WTC11 (cell line): ENCODE results near the gene KCTD21. TPM values are rescaled to one million over a fixed set of nuclear protein-coding genes. Genes with fewer than 3 reads are reported as not detected.

Experiments used
- ATAC-seq: fragments of 200-7000 bp; cut with Tn5 transposase; 2 replicates; pipeline ENCODE4 v1.10.0; 2021; ENCODE audit warnings: mild to moderate bottlenecking, moderate library complexity
- CTCF ChIA-PET: fragments of 300-600 bp; sonication (Branson Sonifier 250); formaldehyde crosslinking; loops from one replicate; lab custom pipeline; 2021; ENCODE audit warnings: antibody characterized with exemption; lab: Charles Lee
- POLR2A ChIA-PET: fragments of 350-600 bp; sonication (Branson Sonifier 250); formaldehyde crosslinking; loops from one replicate; lab custom pipeline; 2021; ENCODE audit warnings: antibody characterized with exemption; lab: Charles Lee
- DNase-seq: peaks from one replicate; pipeline ENCODE4 v3.0.0; 2021; ENCODE audit warnings: low spot score
- H3K27ac Mint-ChIP-seq: 2 replicates; pipeline ENCODE4 v1.8.0; 2021; ENCODE audit warnings: mixed read lengths
- H3K27me3 Mint-ChIP-seq: 2 replicates; pipeline ENCODE4 v1.8.0; 2021; ENCODE audit warnings: low read depth, mild to moderate bottlenecking, moderate library complexity, mixed read lengths
- H3K36me3 Mint-ChIP-seq: 2 replicates; pipeline ENCODE4 v1.8.0; 2021; ENCODE audit warnings: mixed read lengths
- H3K4me1 Mint-ChIP-seq: 2 replicates; pipeline ENCODE4 v1.8.0; 2022; ENCODE audit warnings: mixed read lengths
- H3K4me3 Mint-ChIP-seq: 2 replicates; pipeline ENCODE4 v1.8.0; 2021; ENCODE audit warnings: mild to moderate bottlenecking, moderate library complexity, mixed read lengths
- H3K9me3 Mint-ChIP-seq: 2 replicates; pipeline ENCODE4 v1.8.0; 2021; ENCODE audit warnings: mixed read lengths
- CDX4 ChIP-seq: fragments of 250-450 bp; sonication (Bioruptor Pico); IDR thresholded peaks from 2 replicates; pipeline ENCODE4 v1.9.0; 2021; ENCODE audit warnings: moderate library complexity, mild to moderate bottlenecking, inconsistent platforms, borderline replicate concordance
- E2F5 ChIP-seq: sonication (generic); formaldehyde crosslinking; IDR thresholded peaks from 2 replicates; pipeline ENCODE4 v1.8.1; 2022; ENCODE audit warnings: mild to moderate bottlenecking, moderate library complexity, missing genetic modification reagents
- EMX1 ChIP-seq: fragments of 250-450 bp; sonication (Bioruptor Pico); IDR thresholded peaks from 2 replicates; pipeline ENCODE4 v1.8.0; 2021; ENCODE audit warnings: mild to moderate bottlenecking
- ESRRA ChIP-seq: sonication (generic); formaldehyde crosslinking; IDR thresholded peaks from 2 replicates; pipeline ENCODE4 v1.8.1; 2022; ENCODE audit warnings: mild to moderate bottlenecking, missing genetic modification reagents, borderline replicate concordance
- IRF2 ChIP-seq: sonication (generic); formaldehyde crosslinking; IDR thresholded peaks from 2 replicates; pipeline ENCODE4 v1.8.0; 2022; ENCODE audit warnings: low read depth, missing genetic modification reagents, borderline replicate concordance
- JAZF1 ChIP-seq: fragments of 250-450 bp; sonication (Bioruptor Pico); IDR thresholded peaks from 2 replicates; pipeline ENCODE4 v1.9.0; 2021; ENCODE audit warnings: moderate library complexity, mild to moderate bottlenecking, inconsistent platforms
- KAT7 ChIP-seq: sonication (generic); formaldehyde crosslinking; IDR thresholded peaks from 2 replicates; pipeline ENCODE4 v1.8.1; 2023; ENCODE audit warnings: missing genetic modification reagents, mild to moderate bottlenecking, borderline replicate concordance
- MYBL2 ChIP-seq: sonication (generic); formaldehyde crosslinking; IDR thresholded peaks from 2 replicates; pipeline ENCODE4 v1.8.1; 2023; ENCODE audit warnings: mild to moderate bottlenecking, moderate library complexity, missing genetic modification reagents
- NR2C2 ChIP-seq: sonication (generic); formaldehyde crosslinking; IDR thresholded peaks from 2 replicates; pipeline ENCODE4 v1.8.0; 2022; ENCODE audit warnings: mild to moderate bottlenecking, missing genetic modification reagents
- PRRX2 ChIP-seq: fragments of 250-450 bp; sonication (Bioruptor Pico); IDR thresholded peaks from 2 replicates; pipeline ENCODE4 v1.8.0; 2021; ENCODE audit warnings: mild to moderate bottlenecking
- RORB ChIP-seq: fragments of 250-450 bp; sonication (Bioruptor Pico); IDR thresholded peaks from 2 replicates; pipeline ENCODE4 v1.9.0; 2021; ENCODE audit warnings: mild to moderate bottlenecking
- SOX15 ChIP-seq: fragments of 250-450 bp; sonication (Bioruptor Pico); IDR thresholded peaks from 2 replicates; pipeline ENCODE4 v1.9.0; 2021; ENCODE audit warnings: mild to moderate bottlenecking
- TCF7 ChIP-seq: sonication (generic); formaldehyde crosslinking; IDR thresholded peaks from 2 replicates; pipeline ENCODE4 v1.8.0; 2022; ENCODE audit warnings: mild to moderate bottlenecking, low read depth, missing genetic modification reagents, moderate library complexity
- TEAD4 ChIP-seq: sonication (generic); formaldehyde crosslinking; IDR thresholded peaks from 2 replicates; pipeline ENCODE4 v1.8.0; 2022; ENCODE audit warnings: mild to moderate bottlenecking, missing genetic modification reagents
- TP53 ChIP-seq: sonication (generic); formaldehyde crosslinking; IDR thresholded peaks from 2 replicates; pipeline ENCODE4 v1.8.1; 2023; ENCODE audit warnings: mild to moderate bottlenecking, missing genetic modification reagents
- ZNF416 ChIP-seq: fragments of 250-450 bp; sonication (Bioruptor Pico); IDR thresholded peaks from 2 replicates; pipeline ENCODE4 v1.9.0; 2021; ENCODE audit warnings: mild to moderate bottlenecking, inconsistent platforms
- ZNF425 ChIP-seq: fragments of 250-450 bp; sonication (Bioruptor Pico); conservative IDR thresholded peaks from 2 replicates; pipeline ENCODE4 v1.9.0; 2021; ENCODE audit warnings: mild to moderate bottlenecking
- total RNA-seq: library from RNA; stranded (reverse); gene quantifications from 3 replicates; pipeline ENCODE4 v1.2.3, GENCODE V29; 2021
- TF ChIP-seq, protein P1 (sequence below): fragments of 250-450 bp; sonication (Bioruptor Pico); IDR thresholded peaks from 2 replicates; pipeline ENCODE4 v1.9.0; 2021; ENCODE audit warnings: mild to moderate bottlenecking
- TF ChIP-seq, protein P2 (sequence below): sonication (generic); formaldehyde crosslinking; IDR thresholded peaks from 2 replicates; pipeline ENCODE4 v1.8.1; 2022; ENCODE audit warnings: missing genetic modification reagents, borderline replicate concordance
- TF ChIP-seq, protein P3 (sequence below): sonication (generic); formaldehyde crosslinking; IDR thresholded peaks from 2 replicates; pipeline ENCODE4 v1.8.1; 2023; ENCODE audit warnings: mild to moderate bottlenecking, missing genetic modification reagents, borderline replicate concordance

The KCTD21 gene
- total RNA-seq, 1 experiment from 2014 or later = 2.8 TPM

DNA sequence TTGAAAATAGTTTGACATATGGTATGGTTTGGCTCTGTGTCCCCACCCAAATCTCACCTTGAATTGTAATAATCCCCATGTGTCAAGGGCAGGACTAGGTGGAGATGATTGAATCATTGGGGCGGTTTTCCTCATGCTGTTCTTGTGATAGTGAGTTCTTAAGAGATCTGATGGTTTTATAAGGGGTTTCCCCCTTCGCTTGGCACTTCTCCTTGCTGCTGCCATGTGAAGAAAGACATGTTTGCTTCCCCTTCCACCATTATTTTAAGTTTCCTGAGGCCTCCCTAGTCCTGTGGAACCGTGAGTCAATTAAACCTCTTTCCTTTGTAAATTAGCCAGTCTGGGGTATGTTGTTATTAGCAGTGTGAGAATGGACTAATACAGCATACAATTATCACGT, 7.7 kb downstream of the KCTD21 start:
- TF ChIP-seq TP53 (CRISPR knock-in tag) (no peak), PRRX2 (CRISPR knock-in tag) (no peak), MYBL2 (no peak), ZNF425 (CRISPR knock-in tag) (no peak), KAT7 (CRISPR knock-in tag) (no peak), ESRRA (CRISPR knock-in tag) (no peak), JAZF1 (no peak), CDX4 (CRISPR knock-in tag) (no peak), E2F5 (CRISPR knock-in tag) (no peak), TEAD4 (CRISPR knock-in tag) (no peak), SOX15 (CRISPR knock-in tag) (no peak), ZNF416 (CRISPR knock-in tag) (no peak)
- TF ChIP-seq, protein P1, sequence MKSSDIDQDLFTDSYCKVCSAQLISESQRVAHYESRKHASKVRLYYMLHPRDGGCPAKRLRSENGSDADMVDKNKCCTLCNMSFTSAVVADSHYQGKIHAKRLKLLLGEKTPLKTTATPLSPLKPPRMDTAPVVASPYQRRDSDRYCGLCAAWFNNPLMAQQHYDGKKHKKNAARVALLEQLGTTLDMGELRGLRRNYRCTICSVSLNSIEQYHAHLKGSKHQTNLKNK (CRISPR knock-in tag) = no peak
- TF ChIP-seq, protein P2, sequence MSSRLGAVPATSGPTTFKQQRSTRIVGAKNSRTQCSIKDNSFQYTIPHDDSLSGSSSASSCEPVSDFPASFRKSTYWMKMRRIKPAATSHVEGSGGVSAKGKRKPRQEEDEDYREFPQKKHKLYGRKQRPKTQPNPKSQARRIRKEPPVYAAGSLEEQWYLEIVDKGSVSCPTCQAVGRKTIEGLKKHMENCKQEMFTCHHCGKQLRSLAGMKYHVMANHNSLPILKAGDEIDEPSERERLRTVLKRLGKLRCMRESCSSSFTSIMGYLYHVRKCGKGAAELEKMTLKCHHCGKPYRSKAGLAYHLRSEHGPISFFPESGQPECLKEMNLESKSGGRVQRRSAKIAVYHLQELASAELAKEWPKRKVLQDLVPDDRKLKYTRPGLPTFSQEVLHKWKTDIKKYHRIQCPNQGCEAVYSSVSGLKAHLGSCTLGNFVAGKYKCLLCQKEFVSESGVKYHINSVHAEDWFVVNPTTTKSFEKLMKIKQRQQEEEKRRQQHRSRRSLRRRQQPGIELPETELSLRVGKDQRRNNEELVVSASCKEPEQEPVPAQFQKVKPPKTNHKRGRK (CRISPR knock-in tag) = no peak
- TF ChIP-seq, protein P3, sequence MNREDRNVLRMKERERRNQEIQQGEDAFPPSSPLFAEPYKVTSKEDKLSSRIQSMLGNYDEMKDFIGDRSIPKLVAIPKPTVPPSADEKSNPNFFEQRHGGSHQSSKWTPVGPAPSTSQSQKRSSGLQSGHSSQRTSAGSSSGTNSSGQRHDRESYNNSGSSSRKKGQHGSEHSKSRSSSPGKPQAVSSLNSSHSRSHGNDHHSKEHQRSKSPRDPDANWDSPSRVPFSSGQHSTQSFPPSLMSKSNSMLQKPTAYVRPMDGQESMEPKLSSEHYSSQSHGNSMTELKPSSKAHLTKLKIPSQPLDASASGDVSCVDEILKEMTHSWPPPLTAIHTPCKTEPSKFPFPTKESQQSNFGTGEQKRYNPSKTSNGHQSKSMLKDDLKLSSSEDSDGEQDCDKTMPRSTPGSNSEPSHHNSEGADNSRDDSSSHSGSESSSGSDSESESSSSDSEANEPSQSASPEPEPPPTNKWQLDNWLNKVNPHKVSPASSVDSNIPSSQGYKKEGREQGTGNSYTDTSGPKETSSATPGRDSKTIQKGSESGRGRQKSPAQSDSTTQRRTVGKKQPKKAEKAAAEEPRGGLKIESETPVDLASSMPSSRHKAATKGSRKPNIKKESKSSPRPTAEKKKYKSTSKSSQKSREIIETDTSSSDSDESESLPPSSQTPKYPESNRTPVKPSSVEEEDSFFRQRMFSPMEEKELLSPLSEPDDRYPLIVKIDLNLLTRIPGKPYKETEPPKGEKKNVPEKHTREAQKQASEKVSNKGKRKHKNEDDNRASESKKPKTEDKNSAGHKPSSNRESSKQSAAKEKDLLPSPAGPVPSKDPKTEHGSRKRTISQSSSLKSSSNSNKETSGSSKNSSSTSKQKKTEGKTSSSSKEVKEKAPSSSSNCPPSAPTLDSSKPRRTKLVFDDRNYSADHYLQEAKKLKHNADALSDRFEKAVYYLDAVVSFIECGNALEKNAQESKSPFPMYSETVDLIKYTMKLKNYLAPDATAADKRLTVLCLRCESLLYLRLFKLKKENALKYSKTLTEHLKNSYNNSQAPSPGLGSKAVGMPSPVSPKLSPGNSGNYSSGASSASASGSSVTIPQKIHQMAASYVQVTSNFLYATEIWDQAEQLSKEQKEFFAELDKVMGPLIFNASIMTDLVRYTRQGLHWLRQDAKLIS = no peak
- TF ChIP-seq, all 79 proteins: peak for 0
- H3K9me3 Mint-ChIP-seq = peaks cover 5% of the 10 kb centered on the region
- no peaks in the 10 kb centered on the region for H3K27me3 Mint-ChIP-seq
- 0 out of 2 replicates have a peak, but pooled peaks cover 3% of the 10 kb centered on the region for H3K4me1 Mint-ChIP-seq
- DNase-seq (no peak), ATAC-seq (no peak)
- no peaks in the 10 kb centered on the region; the same call in 1 of the 2 replicates for H3K36me3 Mint-ChIP-seq
- ChIA-PET POLR2A (no interaction called here), CTCF (no interaction called here)
- H3K4me3 Mint-ChIP-seq = no peak overlapping the region
- no peak overlapping the region for H3K27ac Mint-ChIP-seq

DNA sequence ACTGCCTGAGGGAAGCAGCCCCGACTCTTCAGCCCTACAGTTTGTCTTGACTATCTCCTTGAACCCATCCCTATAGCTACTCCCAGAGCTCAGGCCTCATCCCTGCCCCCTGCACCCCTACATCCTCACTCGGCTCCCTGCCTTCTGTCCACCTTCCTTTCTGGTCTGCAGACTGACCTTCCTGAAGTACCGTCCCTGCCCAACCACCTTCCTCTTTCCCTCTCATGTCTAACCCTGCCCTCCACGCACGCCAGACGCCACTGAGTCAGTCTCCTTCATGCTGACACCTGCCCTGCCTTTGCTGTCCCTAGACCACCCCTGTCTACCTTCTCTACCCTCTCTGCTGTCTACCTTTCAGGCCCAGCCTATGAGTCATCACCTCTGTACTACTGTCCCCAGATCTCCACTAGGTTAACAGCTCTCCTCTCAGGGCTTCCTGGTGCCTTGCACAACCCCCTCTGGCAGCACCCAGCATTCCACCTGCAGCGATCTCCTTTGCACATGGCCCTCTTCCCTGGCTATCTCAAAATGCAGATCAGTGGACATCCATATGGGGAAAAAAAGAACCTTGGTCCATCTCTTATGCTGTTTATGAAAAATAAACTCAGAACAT, 8.9 kb downstream of the KCTD21 start:
- no peak overlapping the region for H3K4me3 Mint-ChIP-seq
- ChIA-PET CTCF (interaction anchor here (0.5 to 1.0 kb wide), 2 partner anchors 15 to 253 kb away, joined by 3 read pairs; no protein-coding TSS in a partner anchor), POLR2A (interaction anchor here (0.7 kb wide), 1 partner anchor 9 kb away, joined by 3 read pairs; the partner anchor contains the start of genes KCTD21 and USP35)
- no peaks in the 10 kb centered on the region for H3K27me3 Mint-ChIP-seq
- DNase-seq (no peak), ATAC-seq (peak; percentile 71)
- peaks cover 5% of the 10 kb centered on the region for H3K9me3 Mint-ChIP-seq
- 0 out of 2 replicates have a peak, but pooled peaks cover 3% of the 10 kb centered on the region for H3K4me1 Mint-ChIP-seq
- H3K36me3 Mint-ChIP-seq = no peaks in the 10 kb centered on the region; the same call in 1 of the 2 replicates
- TF ChIP-seq IRF2 (CRISPR knock-in tag) (no peak), ZNF416 (CRISPR knock-in tag) (no peak), TCF7 (CRISPR knock-in tag) (no peak), CDX4 (CRISPR knock-in tag) (no peak), EMX1 (CRISPR knock-in tag) (no peak), RORB (CRISPR knock-in tag) (no peak), NR2C2 (no peak)
- no peak overlapping the region for H3K27ac Mint-ChIP-seq
